Endothelial cell of umbilical vein (primary cell): ENCODE results near the gene ZFP36. TPM values are rescaled to one million over a fixed set of nuclear protein-coding genes. Genes with fewer than 3 reads are reported as not detected.

Experiments
- BruUV-seq: library from RNA; stranded (reverse); fragments of 400-500 nt; replicated peaks from 2 replicates; lab custom pipeline; 2021; lab: Mats Ljungman, UMichigan
- CTCF ChIA-PET: fragments of 300-600, 350-600 bp; sonication (Branson Sonifier 250); formaldehyde crosslinking; loops from one replicate; lab custom pipeline; 2021; ENCODE audit warnings: antibody characterized with exemption, inconsistent platforms; lab: Charles Lee
- POLR2A ChIA-PET: fragments of 300-600, 350-600 bp; sonication (Branson Sonifier 250); formaldehyde crosslinking; loops from one replicate; lab custom pipeline; 2021; ENCODE audit warnings: antibody characterized with exemption, inconsistent platforms; lab: Charles Lee
- DNase-seq: peaks from one replicate; pipeline ENCODE4 v3.0.0-alpha.2; 2011; ENCODE audit warnings: low read depth, low spot score
- FAIRE-seq: peaks from 2 replicates; lab custom pipeline; 2011; peaks lifted over from hg19 to GRCh38; lab: Jason Lieb, UNC
- H2AFZ ChIP-seq: 2 replicates; pipeline ENCODE4 v1.6.0; 2012; ENCODE audit warnings: low read depth, low read length, control low read depth, inconsistent platforms
- H3K27ac ChIP-seq: 2 replicates; pipeline ENCODE4 v1.5.1; 2011; ENCODE audit warnings: low read depth, mild to moderate bottlenecking, control low read depth, low read length, moderate library complexity; ENCODE audit not compliant: insufficient read depth
- H3K27me3 ChIP-seq, 2 experiments: 2 replicates each; pipeline versions ENCODE4 v1.6.0 to v1.6.1; 2011; ENCODE audit warnings: low read length in 2 of 2, mixed read lengths in 1 of 2; ENCODE audit not compliant: control insufficient read depth in 2 of 2, insufficient read depth in 2 of 2
- H3K36me3 ChIP-seq, 2 experiments: 2 replicates in 1 of 2; 3 replicates in 1 of 2; pipeline ENCODE4 v1.5.1; 2011; ENCODE audit warnings: low read length in 2 of 2, mild to moderate bottlenecking in 1 of 2, moderate library complexity in 1 of 2; ENCODE audit not compliant: control insufficient read depth in 2 of 2, insufficient read depth in 2 of 2; ENCODE audit errors: extremely low read depth in 1 of 2
- H3K4me1 ChIP-seq: 3 replicates; pipeline ENCODE4 v1.5.1; 2011; ENCODE audit warnings: mild to moderate bottlenecking, low read length; ENCODE audit not compliant: control insufficient read depth, insufficient read depth; ENCODE audit errors: extremely low read depth
- H3K4me2 ChIP-seq: 2 replicates; pipeline ENCODE4 v1.6.1; 2011; ENCODE audit warnings: low read length, control low read depth, mixed read lengths; ENCODE audit not compliant: insufficient read depth
- H3K4me3 ChIP-seq, 3 experiments: fragments of 200-600 bp in 1 of 3; sonication (generic), shearing (Covaris generic) in 1 of 3; replicated peaks in 1 of 3; 2 replicates each; pipeline ENCODE4 v1.5.1; 2011 to 2016; ENCODE audit warnings: control low read depth in 3 of 3, low read length in 3 of 3, mild to moderate bottlenecking in 2 of 3, inconsistent platforms in 1 of 3, low read depth in 1 of 3, moderate library complexity in 1 of 3; ENCODE audit not compliant: insufficient read depth in 1 of 3
- H3K79me2 ChIP-seq: 2 replicates; pipeline ENCODE4 v1.6.0; 2012; ENCODE audit warnings: low read length, inconsistent platforms; ENCODE audit not compliant: control insufficient read depth, insufficient read depth
- H3K9ac ChIP-seq: replicated peaks from 2 replicates; pipeline ENCODE3; 2011; ENCODE audit warnings: low read length, control low read depth; ENCODE audit not compliant: insufficient read depth; ENCODE audit errors: extremely low read depth
- H3K9me1 ChIP-seq: replicated peaks from 3 replicates; pipeline ENCODE4 v1.6.0; 2011; ENCODE audit warnings: mild to moderate bottlenecking, low read length; ENCODE audit not compliant: control insufficient read depth, insufficient read depth; ENCODE audit errors: extremely low read depth
- H3K9me3 ChIP-seq: replicated peaks from 2 replicates; pipeline ENCODE4 v1.5.1; 2012; ENCODE audit warnings: low read length, inconsistent platforms; ENCODE audit not compliant: control insufficient read depth, insufficient read depth
- H4K20me1 ChIP-seq: replicated peaks from 2 replicates; pipeline ENCODE3; 2011; ENCODE audit warnings: mild to moderate bottlenecking, low read length; ENCODE audit not compliant: control insufficient read depth, insufficient read depth; ENCODE audit errors: extremely low read depth
- CTCF ChIP-seq, 2 donors: IDR thresholded peaks; 1 replicate in 1 of 2; 2 replicates in 1 of 2; pipeline ENCODE4 v1.5.1; 2011; ENCODE audit warnings: low read length in 2 of 2, mild to moderate bottlenecking in 2 of 2, moderate library complexity in 2 of 2, control low read depth in 1 of 2, inconsistent platforms in 1 of 2, low read depth in 1 of 2; ENCODE audit not compliant: insufficient read depth in 1 of 2; ENCODE audit errors: extremely low read depth in 1 of 2
- EZH2 ChIP-seq: IDR thresholded peaks from 2 replicates; pipeline ENCODE4 v1.6.1; 2012; ENCODE audit warnings: borderline replicate concordance, low read depth, mild to moderate bottlenecking, moderate library complexity, low read length, inconsistent platforms; ENCODE audit not compliant: severe bottlenecking
- FOS ChIP-seq: IDR thresholded peaks from 2 replicates; pipeline ENCODE4 v1.6.1; 2011; ENCODE audit warnings: mild to moderate bottlenecking, low read length, moderate library complexity, borderline replicate concordance; ENCODE audit not compliant: insufficient read depth
- GATA2 ChIP-seq: IDR thresholded peaks from 2 replicates; pipeline ENCODE4 v1.7.0; 2011; ENCODE audit warnings: low read depth, mild to moderate bottlenecking, moderate library complexity, mixed read lengths, low read length; ENCODE audit not compliant: insufficient read length, insufficient read depth
- JUN ChIP-seq: IDR thresholded peaks from 2 replicates; pipeline ENCODE4 v1.6.1; 2011; ENCODE audit warnings: borderline replicate concordance, low read depth; ENCODE audit not compliant: insufficient read length, insufficient read depth
- MAX ChIP-seq: IDR thresholded peaks from 2 replicates; pipeline ENCODE4 v1.6.1; 2011; ENCODE audit not compliant: insufficient read depth, insufficient read length
- MYC ChIP-seq: IDR thresholded peaks from one replicate; pipeline ENCODE4 v1.6.1; 2011; ENCODE audit warnings: mild to moderate bottlenecking, low read depth, low read length
- POLR2A ChIP-seq: IDR thresholded peaks from 2 replicates; pipeline ENCODE4 v1.6.1; 2012; ENCODE audit warnings: low read depth, mild to moderate bottlenecking, control low read depth, low read length
- POLR2AphosphoS5 ChIP-seq: IDR thresholded peaks from 2 replicates; pipeline ENCODE4 v1.6.1; 2012; ENCODE audit warnings: low read depth, mild to moderate bottlenecking, control low read depth, low read length, moderate library complexity; ENCODE audit not compliant: insufficient read depth
- dilution Hi-C: fragments of 300-500 bp; cut with MboI; formaldehyde crosslinking; loops from one replicate; pipeline ENCODE4 v1.15.0; 2019; ENCODE audit warnings: low sequenced_read_pairs; ENCODE audit not compliant: extremely low pct_ligation_motif_present
- intact Hi-C: fragments of 100-400 bp; cut with micrococcal nuclease; formaldehyde crosslinking; loops from one replicate; pipeline ENCODE4 v1.10.0; 2022
- polyA plus RNA-seq, 4 experiments: library from polyadenylated mRNA; depleted of rRNA in 3 of 4; stranded (reverse) in 3 of 4; unstranded in 1 of 4; fragments of >200 nt; gene quantifications; 2 replicates each; pipeline versions ENCODE4 v1.2.1 to v1.2.3, GENCODE V29; 2011 to 2012; ENCODE audit warnings: missing spikeins in 1 of 4
- total RNA-seq: library from RNA; stranded (reverse); gene quantifications from 2 replicates; pipeline ENCODE4 v1.2.3, GENCODE V29; 2021

Gene ZFP36
- total and polyA plus RNA-seq, 2 donors (not counting 3 experiments of a cell fraction or from before 2014, with no cell fraction given), result 12.2 to 21.7 TPM

GRCh38 chr19:39428283-39429112, 21.9 kb downstream of the ZFP36 start:
- peak overlapping the region; percentile 57 for H3K27ac ChIP-seq
- TF ChIP-seq POLR2AphosphoS5 (no peak), EZH2 (no peak), POLR2A (no peak), CTCF (IDR thresholded peaks at IDR 0.05; ENCODE audit: extremely low read depth in 1 of 2, insufficient read depth in 1 of 2, low read depth in 1 of 2, low read length in 2 of 2) (no peak), GATA2 (no peak), MAX (no peak), MYC (no peak), JUN (no peak), FOS (no peak)
- intact Hi-C loops (no loop called here), dilution Hi-C loops (no loop called here)
- peaks cover 9% of the 10 kb centered on the region for H3K79me2 ChIP-seq
- POLR2A ChIA-PET, result interaction anchor here (1.7 to 2.5 kb wide), 2 partner anchors 7 to 15 kb away, joined by 8 to 10 read pairs; partner anchors contain the start of gene RPS16
- H3K27me3 ChIP-seq, result no peaks in the 10 kb centered on the region
- FAIRE-seq (peak; percentile 72), DNase-seq (peak; percentile 86)
- no peaks in the 10 kb centered on the region for H3K9me3 ChIP-seq
- H3K36me3 ChIP-seq, result peaks cover 12 to 19% of the 10 kb centered on the region in 2 experiments
- H3K4me3 ChIP-seq, result no peak overlapping the region
- BruUV-seq, result no TSS peak
- no peaks in the 10 kb centered on the region for H4K20me1 ChIP-seq
- H3K9ac ChIP-seq, result peak overlapping the region; percentile 38
- H3K9me1 ChIP-seq, result no peaks in the 10 kb centered on the region
- no peak overlapping the region for H3K4me2 ChIP-seq
- H2AFZ ChIP-seq, result peak overlapping the region; percentile 14
- H3K4me1 ChIP-seq, result peaks cover 17% of the 10 kb centered on the region
- CTCF ChIA-PET, result interaction anchor here (1.1 to 5.2 kb wide), 5 partner anchors 8 to 46 kb away, joined by 3 to 29 read pairs (median 3); partner anchors contain the start of gene PLEKHG2
